Inflammatory macrophage (primary cell): Measurements from ENCODE around the gene DROSHA.

ENCODE experiments used
- DNase-seq, 2 donors: peaks; one replicate each; pipeline ENCODE4 v3.0.0-alpha.2; 2020 to 2022

DROSHA gene

DNA sequence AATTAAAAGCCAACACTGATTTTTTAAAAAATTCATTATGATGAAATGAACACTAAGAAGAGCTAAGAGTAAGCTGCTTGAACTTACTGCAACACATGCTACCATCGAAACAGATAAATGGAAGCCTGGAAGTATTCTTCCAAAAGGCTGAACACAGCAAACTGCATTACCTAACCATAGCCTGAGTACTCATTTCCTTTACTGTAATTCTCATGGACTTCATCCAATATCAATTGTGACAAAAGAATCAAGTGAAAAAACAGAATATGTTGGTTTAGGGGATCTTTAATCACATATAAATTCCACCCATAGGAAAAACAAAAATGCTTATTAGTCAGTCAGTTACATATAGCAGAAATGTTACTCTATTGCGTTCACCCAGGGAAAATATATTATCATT lies 68.5 kb downstream of the DROSHA start:
- DNase-seq: no peak

DNA sequence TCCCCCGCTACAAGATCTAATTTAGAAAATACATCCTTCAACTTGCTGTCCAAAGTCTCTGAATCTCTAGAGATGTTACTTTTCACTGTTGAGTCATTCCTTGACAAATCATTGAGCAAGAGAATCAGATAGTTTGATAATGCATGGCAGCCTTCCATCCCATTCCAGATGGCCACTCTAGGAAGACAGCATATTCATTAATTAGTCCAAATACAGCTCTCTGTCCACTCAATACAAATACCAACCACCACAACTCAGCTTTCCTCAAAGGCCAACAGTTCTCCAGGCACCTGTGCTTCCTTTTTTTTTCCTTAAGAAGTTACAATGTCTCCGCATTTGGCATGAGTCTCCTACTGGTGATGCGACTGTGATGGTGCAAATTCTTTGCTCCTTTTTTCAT lies 72.3 kb downstream of the DROSHA start:
- DNase-seq: no peak

DNA sequence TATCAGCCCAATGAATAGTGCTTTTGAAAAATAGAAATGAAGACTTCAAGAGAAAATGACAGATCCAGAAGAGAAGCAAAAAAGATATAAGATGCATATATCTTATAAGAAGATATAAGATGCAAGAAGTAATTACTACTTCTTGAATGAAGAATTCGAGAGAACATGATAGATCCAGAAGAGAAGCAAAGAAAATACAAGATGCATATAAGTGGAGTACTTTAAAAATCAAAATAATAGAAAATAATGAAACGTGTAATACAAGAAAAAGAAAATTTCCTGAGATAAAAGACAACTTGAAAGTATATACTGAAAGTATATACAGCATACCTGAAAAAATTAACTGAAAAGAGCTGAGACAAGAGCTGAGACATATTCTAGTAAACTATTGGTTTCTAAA lies 76.7 kb downstream of the DROSHA start:
- no peak for DNase-seq

DNA sequence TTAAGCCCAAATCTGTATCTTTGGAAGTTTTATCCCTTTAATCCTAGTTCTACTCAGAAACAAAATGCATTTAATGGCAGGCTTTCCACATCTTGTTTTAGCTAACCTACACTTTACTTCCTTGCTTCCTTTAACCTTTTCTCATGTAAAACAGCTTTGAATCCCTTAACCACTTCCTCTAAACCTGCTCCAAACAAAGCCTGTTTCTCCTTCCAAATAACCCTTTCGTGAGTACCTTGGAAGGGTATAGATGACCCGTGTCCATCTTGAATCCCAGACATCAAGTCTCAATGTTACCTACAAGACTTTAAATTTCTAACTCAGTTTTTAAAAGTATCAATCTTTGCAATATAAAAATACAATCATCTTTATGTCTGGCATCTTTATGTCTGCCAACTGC lies 78.4 kb downstream of the DROSHA start:
- no peak for DNase-seq

DNA sequence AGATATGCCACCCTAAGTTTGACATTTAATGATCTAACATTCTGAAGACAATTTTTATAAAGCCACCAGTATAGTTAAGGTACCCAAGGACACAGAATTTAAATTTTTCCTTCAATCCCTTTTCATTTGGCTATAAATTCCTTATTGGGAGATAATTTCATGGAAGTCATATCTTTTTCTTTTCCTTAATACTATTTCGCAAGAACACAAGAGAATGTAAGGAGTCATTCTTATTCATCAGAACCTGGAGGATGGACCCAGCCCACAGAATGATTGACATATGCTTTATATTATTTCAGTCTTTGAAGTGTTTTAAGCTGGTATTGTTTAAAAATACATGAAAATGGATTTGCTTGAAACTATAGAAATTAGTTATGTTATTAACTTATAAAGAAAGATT lies 79.6 kb downstream of the DROSHA start:
- no peak for DNase-seq

DNA sequence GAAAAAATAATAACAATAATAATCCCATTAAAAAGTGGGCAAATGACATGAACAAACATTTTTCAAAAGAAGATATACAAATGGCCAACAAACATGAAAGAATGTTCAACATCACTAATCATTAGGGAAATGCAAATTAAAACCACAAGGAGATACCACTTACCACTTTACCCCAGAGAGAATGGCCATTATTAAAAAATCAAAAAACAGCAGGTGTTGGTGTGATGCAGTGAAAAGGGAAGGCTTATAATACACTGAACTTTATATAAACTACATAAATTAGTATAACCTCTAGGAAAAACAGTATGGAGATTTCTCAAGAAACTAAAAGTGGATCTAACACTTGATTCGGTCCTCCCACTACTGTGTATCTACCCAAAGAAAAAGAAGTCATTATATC lies 81.9 kb downstream of the DROSHA start:
- DNase-seq: no peak

DNA sequence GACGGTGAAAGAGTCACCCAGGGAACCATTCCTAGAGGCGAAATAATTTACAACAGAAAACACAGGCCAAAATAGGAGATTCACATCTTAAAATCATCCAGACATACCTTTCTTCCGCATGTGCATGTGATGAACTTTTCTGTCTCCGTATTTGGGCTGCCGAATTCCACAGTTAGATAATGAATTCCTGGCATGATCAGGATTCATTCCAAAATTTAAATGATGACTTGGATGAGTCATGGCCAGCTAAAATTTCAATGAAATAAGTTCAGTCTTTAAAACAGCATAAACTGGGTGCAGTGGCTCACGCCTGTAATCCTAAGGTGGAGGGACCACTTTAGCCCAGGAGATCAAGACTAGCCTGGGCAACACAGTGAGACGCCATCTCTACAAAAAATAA lies 82.7 kb downstream of the DROSHA start:
- DNase-seq: no peak

DNA sequence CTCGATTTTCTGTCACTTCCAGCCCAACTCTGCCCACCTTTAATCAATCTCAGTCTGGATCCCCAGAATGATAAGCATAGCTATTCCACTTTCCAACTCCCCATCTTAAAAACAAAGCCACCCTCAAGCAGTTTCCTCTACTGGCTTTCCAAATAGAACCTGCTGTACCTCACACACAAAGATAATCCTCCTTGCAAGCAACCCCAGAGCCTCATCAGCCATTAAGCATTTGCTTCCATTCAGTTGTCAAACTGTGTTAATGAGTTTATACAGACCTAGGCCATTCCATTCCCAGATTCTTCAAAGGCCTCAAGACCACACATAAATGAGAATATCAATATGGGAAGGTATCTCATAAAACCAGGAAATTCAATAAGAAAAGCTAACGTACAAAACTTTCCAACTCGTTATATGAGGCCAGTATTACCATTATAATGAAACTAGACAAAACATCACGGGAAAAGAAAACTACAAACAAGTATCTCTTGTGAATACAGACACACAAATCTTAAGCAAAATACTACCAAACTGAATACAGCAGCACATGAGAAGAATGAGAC lies 86.8 kb downstream of the DROSHA start:
- no peak for DNase-seq

DNA sequence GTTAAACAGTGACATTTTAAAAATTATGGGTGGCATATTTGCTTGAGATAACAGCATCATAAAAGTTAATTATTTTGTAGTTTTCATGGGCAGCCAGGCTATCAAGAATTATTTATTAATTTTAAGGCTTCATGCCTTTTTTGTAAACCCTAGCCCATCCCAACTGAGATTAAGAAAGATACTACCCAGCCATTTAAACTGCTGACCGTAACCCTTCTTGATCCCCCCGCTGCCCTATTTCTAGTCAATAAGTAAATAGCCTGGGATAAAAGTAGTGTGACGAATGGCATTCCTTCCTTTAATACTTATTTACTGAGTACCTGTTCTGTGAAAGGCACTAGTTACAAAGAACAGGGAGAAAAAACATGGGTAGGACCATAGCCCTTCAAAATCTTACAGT lies 88.3 kb downstream of the DROSHA start:
- DNase-seq: no peak

DNA sequence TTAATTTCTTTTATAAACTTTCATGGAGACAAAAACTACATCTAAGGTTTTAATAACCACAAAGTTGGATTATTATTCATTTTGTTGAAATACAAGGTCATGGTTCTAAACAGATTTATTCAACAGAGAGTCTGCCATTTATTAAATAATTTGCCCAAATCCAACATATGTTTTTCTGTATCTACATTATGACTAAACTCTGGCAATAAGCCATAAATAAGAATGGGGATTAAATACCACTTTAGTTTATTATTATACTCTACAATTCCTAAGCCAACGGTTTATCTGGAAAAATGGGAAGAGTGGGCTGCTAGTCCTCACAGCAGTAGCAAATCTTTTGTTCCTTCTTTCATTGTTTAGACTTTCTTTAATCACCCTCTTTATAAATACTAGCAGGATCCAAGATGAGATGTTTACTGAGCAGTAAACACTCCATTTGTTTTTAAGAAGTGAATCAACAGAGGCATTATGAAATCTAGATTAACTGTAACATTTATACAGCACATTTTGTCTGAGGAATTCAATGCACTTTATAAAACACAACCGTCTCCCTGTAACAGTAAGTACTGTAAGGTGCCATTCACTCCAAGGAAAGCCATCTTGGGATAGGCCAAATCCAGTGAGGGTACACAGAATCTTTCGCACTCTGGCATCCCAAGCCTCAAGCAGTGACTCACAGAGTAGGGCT lies 89.7 kb downstream of the DROSHA start:
- DNase-seq: no peak

DNA sequence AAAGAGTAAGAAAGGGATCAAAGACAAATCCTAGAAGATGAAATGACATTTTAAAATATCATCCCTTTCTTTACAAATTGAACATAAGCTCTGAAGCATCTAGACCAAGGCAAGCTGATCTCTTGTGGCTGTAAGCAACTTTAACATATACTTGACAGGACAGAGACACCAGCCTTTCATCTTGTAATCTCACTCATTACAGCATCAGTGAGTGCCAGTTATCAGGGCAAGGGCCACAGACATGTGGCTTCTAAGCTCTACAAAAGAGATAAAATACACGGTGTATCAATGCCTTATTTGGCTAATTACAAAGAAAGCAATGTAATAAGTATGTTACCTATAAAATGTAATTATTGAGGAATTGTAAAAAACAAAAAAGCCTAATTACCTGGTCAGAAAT lies 95.0 kb downstream of the DROSHA start:
- no peak for DNase-seq

DNA sequence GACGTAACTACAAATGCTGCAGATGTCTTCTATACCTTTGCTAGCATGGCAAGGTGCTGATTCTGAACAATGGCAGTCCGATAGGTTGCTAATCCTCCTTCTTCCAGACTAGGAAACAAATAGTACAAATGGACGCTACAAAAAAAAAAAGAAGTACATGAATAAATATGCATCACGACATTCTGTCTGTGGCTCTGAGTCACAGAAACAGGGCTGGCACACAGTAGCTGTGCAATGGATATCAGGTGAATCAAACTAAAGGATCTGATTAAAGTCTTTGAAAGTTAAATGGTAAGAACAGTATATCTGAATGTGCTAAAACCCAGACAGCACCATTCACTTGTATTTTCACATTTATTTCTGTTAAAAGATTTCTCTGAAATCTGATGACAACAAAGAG lies 96.2 kb downstream of the DROSHA start:
- DNase-seq: no peak

DNA sequence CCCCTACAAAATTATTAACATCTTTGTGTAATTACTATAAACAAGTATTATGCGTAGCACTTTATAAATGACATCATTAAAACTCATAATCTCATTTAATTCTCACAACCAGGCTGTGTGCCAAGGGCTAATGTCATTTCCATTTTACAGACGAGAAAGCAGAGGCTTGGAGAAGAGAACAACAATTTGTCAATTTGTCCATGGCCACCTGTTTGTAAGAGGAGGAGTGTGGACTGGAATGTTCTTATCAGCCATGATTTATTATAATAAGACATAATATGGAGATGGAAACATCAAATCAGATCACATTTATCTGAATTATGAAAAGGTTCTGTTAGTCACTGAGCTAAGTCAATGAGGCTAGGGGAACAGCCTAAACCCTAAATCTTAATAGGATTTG lies 97.0 kb downstream of the DROSHA start:
- DNase-seq: no peak

DNA sequence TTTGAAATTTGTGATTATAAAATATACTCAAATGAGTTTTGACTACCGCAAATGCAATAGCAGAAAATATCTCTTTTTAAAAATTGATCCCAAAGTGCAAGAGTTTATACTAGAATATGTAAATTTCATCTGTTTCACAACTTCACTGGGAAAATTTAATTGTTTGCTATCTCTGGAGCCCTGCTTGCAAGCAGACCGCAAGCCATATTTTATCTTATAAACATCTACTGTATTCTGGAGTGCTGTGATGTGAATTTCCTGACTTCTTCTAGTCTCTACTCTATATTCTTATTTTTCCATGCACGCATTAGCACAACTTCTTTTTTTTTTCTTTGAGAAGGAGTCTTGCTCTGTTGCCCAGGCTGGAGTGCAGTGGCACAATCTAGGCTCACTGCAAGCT lies 98.7 kb downstream of the DROSHA start:
- no peak for DNase-seq

DNA sequence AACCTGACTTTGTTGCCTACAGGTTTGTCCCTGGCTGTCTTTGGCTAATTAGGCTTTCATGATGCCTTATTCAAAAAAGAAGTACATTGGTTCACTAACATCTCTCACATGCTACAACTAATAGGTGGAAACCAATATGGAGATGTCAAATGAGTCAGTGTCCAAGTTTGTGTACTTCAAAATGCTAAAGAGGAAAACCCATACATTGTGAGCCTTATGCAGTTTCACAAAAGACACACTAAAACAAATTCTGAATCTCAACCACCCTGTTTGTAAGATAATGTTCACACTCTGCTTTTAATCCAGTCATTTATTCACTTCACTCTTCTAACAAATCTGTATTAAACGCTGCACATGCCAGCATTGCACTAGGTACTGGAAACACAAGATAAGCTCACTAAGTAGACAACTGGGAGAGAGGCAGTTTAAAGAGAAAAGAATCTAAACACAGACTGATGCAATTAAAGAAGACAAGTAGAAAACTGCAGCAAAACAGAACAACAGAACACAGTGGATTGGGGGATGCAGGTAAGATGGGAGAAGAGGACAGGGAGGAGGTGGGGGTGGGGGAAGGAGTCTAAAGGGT lies 104.1 kb downstream of the DROSHA start:
- DNase-seq: no peak

DNA sequence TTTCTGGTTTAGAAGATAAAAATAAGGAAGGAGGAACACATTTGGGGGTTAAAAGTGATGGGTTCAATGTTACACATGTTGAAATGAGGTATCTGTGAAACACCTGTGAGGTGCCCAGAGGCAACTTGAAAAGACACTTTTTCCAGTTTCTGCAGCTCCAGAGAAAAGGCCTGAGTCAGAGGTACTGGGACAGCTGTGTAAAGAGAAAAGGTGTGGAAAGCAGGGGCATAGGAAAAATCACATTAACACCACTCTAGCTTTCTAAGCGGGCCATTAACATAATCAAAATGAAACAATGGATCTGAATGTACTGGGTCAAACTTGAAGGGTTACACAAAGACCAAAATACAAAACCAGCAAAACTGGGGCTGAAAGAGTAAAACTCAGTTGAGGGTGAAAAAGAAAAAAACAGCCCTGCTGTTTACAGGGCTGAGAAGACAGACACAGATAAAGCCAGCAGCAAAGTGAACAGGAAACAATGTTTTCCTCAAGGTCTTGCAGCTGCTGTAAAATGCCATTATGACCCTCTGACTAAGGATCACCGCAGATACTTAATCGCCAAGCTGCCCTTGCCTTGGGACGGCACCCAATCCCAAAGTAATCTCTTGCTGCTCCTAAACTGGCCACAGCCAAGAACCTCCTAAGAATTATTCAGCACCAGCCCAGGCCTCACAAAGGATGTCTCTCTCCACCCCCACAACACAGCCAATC lies 104.7 kb downstream of the DROSHA start:
- DNase-seq: no peak

DNA sequence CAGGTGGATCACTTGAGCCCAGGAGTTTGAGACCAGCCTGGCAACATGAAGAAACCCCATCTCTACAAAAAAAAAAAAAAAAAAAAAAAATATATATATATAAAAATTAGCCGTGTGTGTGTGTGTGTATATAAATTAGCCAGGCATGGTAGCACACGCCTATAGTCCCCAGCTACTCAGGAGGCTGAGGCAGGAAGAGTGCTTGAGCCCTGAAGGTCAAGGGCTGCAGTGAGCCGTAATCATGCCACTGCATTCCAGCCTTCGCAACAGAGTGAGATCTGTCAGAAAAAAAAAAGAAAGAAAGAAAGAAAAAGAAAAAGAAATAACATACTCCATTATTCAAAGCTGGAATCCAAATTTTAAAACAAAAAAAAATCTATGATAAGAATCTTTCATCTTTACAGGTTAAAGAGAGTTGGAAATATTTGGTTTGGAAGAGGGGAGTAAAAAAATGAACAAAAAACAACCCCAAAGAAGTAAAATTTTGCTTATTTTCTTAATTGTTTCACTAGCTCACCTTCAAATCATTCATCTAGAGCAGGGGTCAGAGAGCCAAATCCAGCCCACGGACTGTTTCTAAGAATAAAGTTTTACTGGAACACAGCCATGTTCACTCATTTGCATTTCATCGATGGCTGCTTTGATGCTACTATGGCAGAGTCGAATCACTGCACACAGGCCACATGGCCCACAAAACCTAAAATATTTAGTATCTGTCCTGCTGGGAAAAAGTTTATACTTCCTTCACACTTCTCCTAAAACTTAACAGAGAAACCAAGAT lies 109.9 kb downstream of the DROSHA start:
- DNase-seq: no peak

DNA sequence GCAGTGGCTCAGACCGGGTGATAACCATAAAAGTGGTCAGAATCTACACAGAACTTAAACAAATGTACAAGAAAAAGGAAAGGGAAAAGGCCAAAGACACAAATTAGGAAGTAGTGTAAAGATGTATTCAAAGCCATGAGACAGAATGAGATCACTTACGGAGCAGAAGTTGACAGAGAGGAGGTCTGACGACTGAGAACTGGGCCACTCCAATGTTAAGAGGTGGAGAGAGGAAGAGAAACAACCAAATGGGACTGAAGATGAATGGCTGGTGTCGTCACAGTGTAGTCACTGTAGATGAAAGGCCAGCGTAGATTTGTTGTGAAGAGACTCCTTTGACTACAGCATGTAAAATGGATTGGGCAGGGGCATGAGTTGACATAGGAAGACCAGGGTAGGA lies 114.4 kb downstream of the DROSHA start:
- peak; percentile 41 to 73 for DNase-seq

DNA sequence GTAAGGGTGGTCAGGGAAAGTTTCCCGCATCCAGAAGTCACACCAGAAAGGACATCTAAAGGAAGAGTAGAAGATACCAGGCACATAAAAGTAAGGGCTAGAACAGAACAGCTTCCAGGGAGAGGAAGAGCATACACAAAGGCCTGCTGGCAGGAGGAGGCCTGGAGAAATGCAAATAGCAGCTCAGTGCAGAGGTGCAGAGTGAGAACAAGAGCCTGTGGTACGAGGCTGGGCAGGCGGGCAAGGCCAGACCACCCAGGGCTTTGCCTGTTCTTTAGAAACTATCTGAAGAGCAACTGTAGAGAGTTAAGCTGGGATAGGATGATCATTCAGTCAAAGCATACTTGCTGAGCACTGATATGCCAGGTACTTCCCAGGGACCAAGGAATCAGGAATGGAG lies 115.3 kb downstream of the DROSHA start:
- no peak for DNase-seq

DNA sequence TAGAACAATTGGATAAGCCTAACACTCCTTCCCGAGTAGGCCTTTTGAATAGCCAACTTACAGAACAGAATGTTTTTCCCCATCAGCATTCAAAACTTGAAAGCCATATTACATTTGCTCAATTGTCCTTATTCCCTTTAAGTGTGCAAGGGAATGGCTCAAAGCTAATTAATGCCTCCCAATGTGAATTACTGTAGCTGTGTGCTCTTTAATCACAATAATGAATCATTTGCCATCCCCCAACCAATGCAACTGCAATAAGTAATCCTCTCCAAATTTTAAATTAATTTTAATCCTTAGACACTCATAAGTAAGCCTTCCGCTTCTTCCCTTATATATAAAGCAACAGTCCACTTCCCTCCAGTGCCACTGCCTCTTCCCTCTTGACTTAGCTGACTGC lies 115.9 kb downstream of the DROSHA start:
- DNase-seq: no peak

DNA sequence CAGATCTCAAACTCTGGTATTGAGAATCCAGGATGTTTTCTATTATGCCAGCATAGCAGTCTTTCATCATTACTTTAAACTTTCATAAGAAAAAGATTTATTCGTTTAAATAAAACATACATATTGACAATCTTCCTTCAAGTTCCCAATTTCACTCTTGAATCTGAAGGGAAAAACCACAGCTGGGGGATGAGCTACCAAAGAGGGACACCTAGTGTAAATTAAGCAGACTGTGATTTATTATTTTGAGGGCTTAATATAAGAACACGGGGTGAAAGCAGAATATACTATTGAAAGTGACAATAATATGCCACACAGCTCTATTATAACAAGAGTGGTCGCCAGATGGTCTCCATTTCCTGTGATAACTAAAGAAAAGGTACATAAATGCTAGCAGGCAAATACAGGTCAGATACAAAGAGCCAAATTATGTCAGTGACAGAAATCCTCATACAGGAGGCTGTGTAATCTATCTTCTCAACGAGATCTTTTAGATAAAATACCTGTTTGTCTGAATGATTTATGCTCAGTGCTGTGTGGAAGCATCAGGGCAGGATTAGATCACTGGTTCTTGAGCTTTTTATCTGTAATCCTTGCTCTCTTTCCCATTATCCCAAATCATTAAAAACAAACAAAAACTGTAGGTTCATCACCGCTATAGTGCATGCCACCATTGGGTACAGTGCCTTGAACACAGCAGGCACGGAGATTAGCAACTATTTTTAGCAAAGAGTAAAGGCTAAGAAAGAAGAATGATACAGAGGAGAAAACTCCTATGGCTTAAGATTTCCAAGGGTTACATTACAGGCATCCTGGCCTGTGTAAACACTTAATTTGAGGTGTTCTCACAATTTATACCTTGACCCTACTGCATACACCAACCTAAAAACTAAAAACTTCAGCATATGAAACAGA lies 116.6 kb downstream of the DROSHA start:
- DNase-seq: no peak
